ENCODE results near the gene PGR. TPM values are rescaled to one million over a fixed set of nuclear protein-coding genes. Genes with fewer than 3 reads are reported as not detected.

PGR gene
- total RNA-seq, 1 experiment from 2014 or later = not detected

- no TSS peak for BruUV-seq (replicated peaks)
- Histone ChIP-seq H3K9me3 (ENCODE audit: control insufficient read depth, insufficient read depth, low read depth, low read length) (no peaks in the 10 kb centered on the region), H3K27ac (ENCODE audit: low read length) (no peak overlapping the region), H3K4me1 (ENCODE audit: control insufficient read depth, insufficient read depth, low read length) (no peaks in the 10 kb centered on the region), H3K4me3 (ENCODE audit: low read depth in 2 of 2, low read length in 2 of 2) (no peak overlapping the region), H3K27me3 (ENCODE audit: control insufficient read depth, insufficient read depth, low read length) (no peaks in the 10 kb centered on the region), H3K36me3 (ENCODE audit: control insufficient read depth, insufficient read depth, low read length) (no peaks in the 10 kb centered on the region)
- intact Hi-C loops (cut with micrococcal nuclease; ENCODE audit: unreplicated experiment) = no loop called here
- DNase-seq (ENCODE audit: low read depth, low spot score) (no peak), ATAC-seq (no peak)
- in situ Hi-C loops (cut with HindIII; ENCODE audit: low pct_unique_long_range_greater_than_20kb, low sequenced_read_pairs) = no loop called here
- TF ChIP-seq REST (IDR thresholded peaks at IDR 0.05; ENCODE audit: insufficient read depth in 1 of 2, low read depth in 2 of 2, low read length in 1 of 2) (no peak), SIN3A (IDR thresholded peaks at IDR 0.05; ENCODE audit: borderline replicate concordance, insufficient read depth, low read depth, low read length) (no peak), POLR2AphosphoS5 (IDR thresholded peaks at IDR 0.05; ENCODE audit: low read depth, low read length) (no peak), CTCF (IDR thresholded peaks at IDR 0.05) (no peak), TCF7L2 (IDR thresholded peaks at IDR 0.05; ENCODE audit: low read depth, low read length) (no peak)
- ChIA-PET CTCF (no interaction called here), POLR2A (no interaction called here)
Observed at GRCh38 chr11:101028644-101029043, 101.0 kb downstream of the PGR start.

- no peaks in the 10 kb centered on the region for H3K9me3 ChIP-seq (ENCODE audit: control insufficient read depth, insufficient read depth, low read depth, low read length)
- H3K4me1 ChIP-seq (ENCODE audit: control insufficient read depth, insufficient read depth, low read length) = no peaks in the 10 kb centered on the region
- ATAC-seq = no peak
- DNase-seq (ENCODE audit: low read depth, low spot score) = no peak
- TF ChIP-seq REST (IDR thresholded peaks at IDR 0.05; ENCODE audit: insufficient read depth in 1 of 2, low read depth in 2 of 2, low read length in 1 of 2) (no peak), TCF7L2 (IDR thresholded peaks at IDR 0.05; ENCODE audit: low read depth, low read length) (no peak), SIN3A (IDR thresholded peaks at IDR 0.05; ENCODE audit: borderline replicate concordance, insufficient read depth, low read depth, low read length) (no peak), POLR2AphosphoS5 (IDR thresholded peaks at IDR 0.05; ENCODE audit: low read depth, low read length) (no peak), CTCF (IDR thresholded peaks at IDR 0.05) (no peak)
- H3K27ac ChIP-seq (ENCODE audit: low read length) = no peak overlapping the region
- no TSS peak for BruUV-seq (replicated peaks)
- intact Hi-C loops (cut with micrococcal nuclease; ENCODE audit: unreplicated experiment) = no loop called here
- no peaks in the 10 kb centered on the region for H3K27me3 ChIP-seq (ENCODE audit: control insufficient read depth, insufficient read depth, low read length)
- CTCF ChIA-PET = no interaction called here
- H3K4me3 ChIP-seq (ENCODE audit: low read depth in 2 of 2, low read length in 2 of 2) = no peak overlapping the region
- in situ Hi-C loops (cut with HindIII; ENCODE audit: low pct_unique_long_range_greater_than_20kb, low sequenced_read_pairs) = no loop called here
- POLR2A ChIA-PET = no interaction called here
- H3K36me3 ChIP-seq (ENCODE audit: control insufficient read depth, insufficient read depth, low read length) = no peaks in the 10 kb centered on the region
Observed at GRCh38 chr11:101022256-101022655, 107.4 kb downstream of the PGR start.

Measured in Panc1 (cell line).